B cell (primary cell): ENCODE measurements around the gene STX1B.

Experiments
- CTCF ChIP-seq: fragments of 200-600 bp; IDR thresholded peaks from one replicate; pipeline ENCODE4 v1.8.0; 2022; ENCODE audit warnings: antibody characterized with exemption, mild to moderate bottlenecking
- EZH2 ChIP-seq: IDR thresholded peaks from 2 replicates; pipeline ENCODE4 v1.6.1; 2012; ENCODE audit warnings: borderline replicate concordance, low read depth, mild to moderate bottlenecking, moderate library complexity, low read length; ENCODE audit not compliant: insufficient read depth, poor library complexity, severe bottlenecking

GRCh38 chr16:30980434-30980833 is 30.0 kb downstream of the STX1B start:
- TF ChIP-seq CTCF = no peak
- no peak for TF ChIP-seq EZH2
